ENCODE measurements around the gene OR12D1. TPM values are rescaled to one million over a fixed set of nuclear protein-coding genes. Genes with fewer than 3 reads are reported as not detected.
"Not testable (repeated sequence)": the region's sequence is repeated elsewhere in the genome, so short reads cannot be mapped to it uniquely, and the experiment has no call there.

Gene OR12D1
- total RNA-seq, 4 donors from 2014 or later = not detected

DNA sequence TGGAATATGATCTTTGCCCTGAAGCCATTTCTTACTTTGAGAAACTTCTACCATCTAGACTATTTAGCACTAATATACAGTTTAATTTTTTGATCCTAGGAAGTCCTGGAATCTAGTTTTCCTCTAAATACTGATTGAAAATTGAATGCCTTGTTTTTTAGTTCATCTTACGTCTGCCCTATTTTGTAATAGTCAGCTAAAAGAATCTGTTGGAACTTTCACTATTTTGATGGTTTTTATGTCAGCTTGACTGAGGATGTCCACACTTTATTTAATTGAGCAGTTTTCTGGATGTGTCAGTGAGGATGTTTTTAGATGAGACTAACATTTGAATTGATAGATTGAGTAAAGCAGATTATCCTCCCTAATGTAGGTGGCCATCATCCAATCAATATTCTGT is 10.9 kb upstream of the OR12D1 start:
- no peak for TF ChIP-seq CTCF (IDR thresholded peaks at IDR 0.05)
- no peak for DNase-seq (ENCODE audit: low spot score)
- ATAC-seq (ENCODE audit: low FRiP score) = no peak

- ATAC-seq (ENCODE audit: low FRiP score) (no peak), DNase-seq (ENCODE audit: low spot score) (no peak)
- no peak for TF ChIP-seq CTCF (IDR thresholded peaks at IDR 0.05)
Measured at GRCh38 chr6:29419516-29419915, 4.8 kb downstream of the OR12D1 start.

- TF ChIP-seq CTCF (IDR thresholded peaks at IDR 0.05) = no peak
- no peak for DNase-seq (ENCODE audit: low spot score)
- no peak for ATAC-seq (ENCODE audit: low FRiP score)
Measured at GRCh38 chr6:29424168-29424567, 9.4 kb downstream of the OR12D1 start.

DNA sequence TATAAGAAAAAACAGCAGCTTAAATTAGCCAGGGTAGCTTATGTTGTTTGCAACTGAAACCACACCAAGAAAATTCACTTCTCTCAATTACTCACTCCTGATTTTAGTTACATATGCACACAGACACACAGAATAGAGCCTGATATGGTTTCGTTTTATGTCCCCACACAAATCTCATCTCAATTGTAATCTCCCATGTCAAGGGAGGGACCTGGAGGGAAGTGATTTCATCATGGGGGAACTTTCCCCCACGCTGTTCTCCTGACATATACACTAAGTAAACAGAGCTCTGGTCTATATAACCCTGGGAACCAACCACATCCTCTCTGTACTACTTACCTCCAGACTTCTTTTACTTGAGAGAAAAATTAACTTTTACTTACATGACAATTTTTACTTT is 9.8 kb downstream of the OR12D1 start:
- DNase-seq (ENCODE audit: low spot score) (no peak), ATAC-seq (ENCODE audit: low FRiP score) (no peak)
- TF ChIP-seq CTCF (IDR thresholded peaks at IDR 0.05) = no peak

GRCh38 chr6:29425075-29425474 is 10.3 kb downstream of the OR12D1 start:
- DNase-seq (ENCODE audit: low spot score) (no peak), ATAC-seq (ENCODE audit: low FRiP score) (no peak)
- TF ChIP-seq CTCF (IDR thresholded peaks at IDR 0.05) = no peak

DNA sequence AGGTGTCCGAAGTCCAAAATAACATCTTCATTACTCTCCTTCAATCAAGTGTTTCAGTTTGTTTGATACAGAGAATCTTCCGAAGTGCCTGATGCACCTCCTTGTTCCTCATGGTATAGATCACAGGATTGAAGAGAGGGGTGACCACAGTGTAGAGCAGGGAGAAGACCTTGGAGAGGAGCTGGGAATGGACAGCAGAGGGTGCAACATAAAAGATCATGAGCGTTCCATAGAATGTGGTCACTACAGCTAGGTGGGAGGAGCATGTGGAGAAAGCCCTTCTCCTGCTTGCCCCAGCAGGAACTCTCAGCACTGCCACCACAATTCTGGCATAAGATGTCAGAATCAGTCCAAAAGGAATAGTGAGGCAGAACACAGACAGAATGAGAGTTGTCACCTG is 11.9 kb downstream of the OR12D1 start:
- ATAC-seq (ENCODE audit: low FRiP score) (no peak), DNase-seq (ENCODE audit: low spot score) (no peak)
- no peak for TF ChIP-seq CTCF (IDR thresholded peaks at IDR 0.05)

DNA sequence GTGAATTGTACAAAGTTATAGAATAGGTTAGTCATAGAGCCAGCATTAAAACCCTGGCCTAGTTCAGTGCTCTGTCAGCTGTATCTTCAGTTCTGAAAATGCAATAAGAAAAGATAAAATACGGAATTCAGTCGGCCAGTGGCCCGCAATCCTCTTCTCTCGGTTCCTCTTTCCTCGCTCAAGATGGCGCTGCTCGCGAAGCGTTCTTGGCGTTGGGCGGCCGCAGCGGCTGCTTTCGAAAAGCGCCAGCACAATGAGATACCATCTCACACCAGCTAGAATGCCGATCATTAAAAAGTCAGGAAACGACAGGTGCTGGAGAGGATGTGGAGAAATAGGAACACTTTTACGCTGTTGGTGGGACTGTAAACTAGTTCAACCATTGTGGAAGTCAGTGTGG is 22.0 kb downstream of the OR12D1 start:
- ATAC-seq (ENCODE audit: low FRiP score); DNase-seq (ENCODE audit: low spot score): not testable (repeated sequence)

GRCh38 chr6:29439006-29439405 is 24.3 kb downstream of the OR12D1 start, which contains the start of gene OR10C1:
OR10C1 (plus strand) TSS chr6:29439306; CDS start chr6:29440016, 710 bp downstream.
- DNase-seq (ENCODE audit: low spot score) = no peak
- ATAC-seq (ENCODE audit: low FRiP score) = no peak
- no peak for TF ChIP-seq CTCF (IDR thresholded peaks at IDR 0.05)
